ENCODE measurements around the gene PVALEF. TPM values are rescaled to one million over a fixed set of nuclear protein-coding genes. Genes with fewer than 3 reads are reported as not detected.

PVALEF gene
- total RNA-seq, 1 experiment from 2014 or later = not detected

- H3K56ac ChIP-seq (ENCODE audit: insufficient read length, low read depth, low read length) = no peak overlapping the region
- H2BK120ac ChIP-seq (ENCODE audit: low read depth, low read length, poor library complexity, severe bottlenecking) = no peak overlapping the region
- no peaks in the 10 kb centered on the region for H4K20me1 ChIP-seq (ENCODE audit: control insufficient read depth, insufficient read depth, insufficient read length)
- no peak overlapping the region for H4K5ac ChIP-seq (ENCODE audit: insufficient read length, low read depth, low read length)
- no CpG with 5 or more reads among the region's 10 CpGs for WGBS (ENCODE audit: extremely low coverage, insufficient read length, low lambda C conversion rate)
- H3K9ac ChIP-seq (ENCODE audit: extremely low read depth, insufficient read length, low read length) = no peak overlapping the region
- H3K23me2 ChIP-seq (ENCODE audit: insufficient read length, low read depth, low read length, poor library complexity, severe bottlenecking) = no peaks in the 10 kb centered on the region
- Mint-ChIP-seq H3K36me3 (ENCODE audit: insufficient read depth in 1 of 3, low read depth in 3 of 3) (peaks cover 0 to 42% (median 14%) of the 10 kb centered on the region in 3 experiments; a peak in 5 of 7 replicates), H3K27me3 (ENCODE audit: low read depth) (no peaks in the 10 kb centered on the region), H3K9me3 (no peaks in the 10 kb centered on the region), H3K27ac (no peak overlapping the region), H3K4me1 (peaks cover 3% of the 10 kb centered on the region in 2 experiments; a peak in 2 of 4 replicates), H3K4me3 (no peak overlapping the region)
- no peaks in the 10 kb centered on the region for H3K79me1 ChIP-seq (ENCODE audit: insufficient read depth, low read depth, low read length, poor library complexity, severe bottlenecking)
- no peak overlapping the region for H2BK20ac ChIP-seq (ENCODE audit: low read depth, low read length, poor library complexity, severe bottlenecking)
- H2BK12ac ChIP-seq (ENCODE audit: insufficient read length, low read depth, low read length) = no peak overlapping the region
- no peaks in the 10 kb centered on the region for H3K27me3 ChIP-seq (ENCODE audit: insufficient read depth, low read length)
- TF ChIP-seq, protein P1, sequence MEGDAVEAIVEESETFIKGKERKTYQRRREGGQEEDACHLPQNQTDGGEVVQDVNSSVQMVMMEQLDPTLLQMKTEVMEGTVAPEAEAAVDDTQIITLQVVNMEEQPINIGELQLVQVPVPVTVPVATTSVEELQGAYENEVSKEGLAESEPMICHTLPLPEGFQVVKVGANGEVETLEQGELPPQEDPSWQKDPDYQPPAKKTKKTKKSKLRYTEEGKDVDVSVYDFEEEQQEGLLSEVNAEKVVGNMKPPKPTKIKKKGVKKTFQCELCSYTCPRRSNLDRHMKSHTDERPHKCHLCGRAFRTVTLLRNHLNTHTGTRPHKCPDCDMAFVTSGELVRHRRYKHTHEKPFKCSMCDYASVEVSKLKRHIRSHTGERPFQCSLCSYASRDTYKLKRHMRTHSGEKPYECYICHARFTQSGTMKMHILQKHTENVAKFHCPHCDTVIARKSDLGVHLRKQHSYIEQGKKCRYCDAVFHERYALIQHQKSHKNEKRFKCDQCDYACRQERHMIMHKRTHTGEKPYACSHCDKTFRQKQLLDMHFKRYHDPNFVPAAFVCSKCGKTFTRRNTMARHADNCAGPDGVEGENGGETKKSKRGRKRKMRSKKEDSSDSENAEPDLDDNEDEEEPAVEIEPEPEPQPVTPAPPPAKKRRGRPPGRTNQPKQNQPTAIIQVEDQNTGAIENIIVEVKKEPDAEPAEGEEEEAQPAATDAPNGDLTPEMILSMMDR (conservative IDR thresholded peaks at IDR 0.05) = no peak
- no peak overlapping the region for H3K14ac ChIP-seq (ENCODE audit: insufficient read depth, low read length)
- H3T11ph ChIP-seq (ENCODE audit: low read length) = no peak overlapping the region
- no peaks in the 10 kb centered on the region for H3K79me2 ChIP-seq (ENCODE audit: insufficient read depth, low read length)
- H3K23ac ChIP-seq (ENCODE audit: insufficient read length, low read depth, low read length) = no peak overlapping the region
- no peak overlapping the region for H4K8ac ChIP-seq (replicated peaks; ENCODE audit: insufficient read length, low read depth, low read length)
- no peak overlapping the region for H3K18ac ChIP-seq (ENCODE audit: insufficient read length, low read depth, low read length)
- H3K4ac ChIP-seq (ENCODE audit: low read depth, low read length) = no peak overlapping the region
- no peak overlapping the region for H2BK15ac ChIP-seq (ENCODE audit: low read depth, low read length)
- H3K4me1 ChIP-seq (ENCODE audit: insufficient read depth, low read length) = no peaks in the 10 kb centered on the region
- no peak overlapping the region for H4K91ac ChIP-seq (ENCODE audit: insufficient read length, low read depth, low read length)
- no peak overlapping the region for H2AK5ac ChIP-seq (ENCODE audit: insufficient read length, low read length)
- no peak overlapping the region for H3K4me2 ChIP-seq (ENCODE audit: insufficient read depth, insufficient read length, low read length)
- H3K27ac ChIP-seq (ENCODE audit: insufficient read length, low read depth, low read length) = no peak overlapping the region
- H3K9me3 ChIP-seq (ENCODE audit: control insufficient read depth, low read depth, low read length) = no peaks in the 10 kb centered on the region
- DNase-seq = no peak
- no peak overlapping the region for H2BK5ac ChIP-seq (ENCODE audit: insufficient read length, low read length)
- H2AFZ ChIP-seq (ENCODE audit: low read length) = no peak overlapping the region
Measured at GRCh38 chr17:81204578-81204977, 39.3 kb downstream of the PVALEF start.

Measured in H9 (cell line).